HG03139 (cell line): ENCODE data around the gene AKR1C2.
"Not testable (repeated sequence)": the region's sequence is repeated elsewhere in the genome, so short reads cannot be mapped to it uniquely, and the experiment has no call there.

Experiments used
- ATAC-seq: cut with Tn5 transposase; IDR thresholded peaks from one replicate; pipeline ENCODE4 v1.9.1; 2021; ENCODE audit not compliant: unreplicated experiment

AKR1C2 gene

DNA sequence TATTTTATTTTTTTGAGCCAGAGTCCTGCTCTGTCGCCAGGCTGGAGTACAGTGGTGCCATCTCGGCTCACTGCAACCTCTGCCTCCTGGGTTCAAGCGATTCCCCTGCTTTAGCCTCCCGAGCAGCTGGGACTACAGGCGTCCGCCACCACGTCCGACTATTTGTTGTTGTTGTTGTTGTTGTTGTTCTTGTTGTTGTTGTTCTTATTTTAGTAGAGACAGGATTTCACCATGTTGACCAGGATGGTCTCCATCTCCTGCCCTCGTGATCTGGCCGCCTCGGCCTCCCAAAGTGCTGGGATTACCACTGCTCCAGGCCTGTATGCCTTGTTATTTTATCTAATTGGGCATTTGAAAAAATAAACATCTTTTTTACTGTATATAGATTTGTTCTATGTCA, 42.1 kb downstream of the AKR1C2 start:
- not testable (repeated sequence) for ATAC-seq

DNA sequence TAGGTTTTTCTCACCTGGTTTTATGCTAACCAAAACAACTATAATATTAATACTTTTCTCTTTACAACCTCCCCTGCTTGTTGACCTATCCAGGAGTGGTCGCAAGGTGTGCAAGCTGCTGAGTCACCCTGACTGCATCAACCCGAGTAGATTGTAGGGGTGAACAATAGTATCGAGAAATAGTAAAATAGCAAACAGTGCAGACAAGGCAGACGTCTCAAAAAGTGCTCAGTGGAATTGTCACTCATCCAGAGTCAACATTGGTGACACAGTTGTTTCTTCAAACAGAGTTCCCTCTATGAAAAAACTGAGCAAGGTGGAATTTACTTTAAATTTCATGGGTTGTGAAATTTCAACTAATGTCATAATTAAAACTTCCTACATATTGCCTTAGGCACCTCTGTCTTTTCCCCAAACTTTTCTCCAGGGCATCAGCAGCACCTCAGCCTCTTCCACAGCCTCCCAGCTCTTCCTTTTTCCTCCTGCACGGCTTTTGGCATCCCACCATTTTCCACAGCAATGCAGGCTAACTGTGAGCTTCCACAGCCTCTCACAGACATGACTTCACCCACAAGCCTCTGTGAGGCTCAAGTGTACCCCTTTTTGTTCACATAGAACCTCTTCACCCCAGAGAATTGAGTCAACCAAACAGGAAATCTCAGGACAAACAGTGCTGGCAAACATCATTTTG, 46.6 kb downstream of the AKR1C2 start:
- not testable (repeated sequence) for ATAC-seq

DNA sequence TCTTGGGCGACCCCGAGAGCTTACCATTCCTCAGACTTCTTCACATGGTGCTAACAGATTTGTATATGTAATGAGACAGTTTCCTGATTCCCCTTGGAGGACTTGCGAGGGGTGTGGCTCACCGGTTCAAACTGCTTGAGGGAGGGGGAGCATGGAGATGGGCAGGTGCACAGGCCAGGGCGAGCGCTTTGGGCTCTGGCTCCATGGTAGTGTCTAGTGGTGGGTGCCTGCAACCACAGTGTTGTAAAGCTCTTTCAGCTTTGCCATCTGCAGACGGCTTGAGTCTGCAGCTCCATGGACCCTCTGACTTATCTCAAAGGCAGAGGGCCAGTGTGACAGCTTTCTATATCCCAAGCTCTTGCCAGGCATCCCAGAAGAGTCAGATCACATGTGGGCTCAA, 47.6 kb downstream of the AKR1C2 start:
- not testable (repeated sequence) for ATAC-seq

DNA sequence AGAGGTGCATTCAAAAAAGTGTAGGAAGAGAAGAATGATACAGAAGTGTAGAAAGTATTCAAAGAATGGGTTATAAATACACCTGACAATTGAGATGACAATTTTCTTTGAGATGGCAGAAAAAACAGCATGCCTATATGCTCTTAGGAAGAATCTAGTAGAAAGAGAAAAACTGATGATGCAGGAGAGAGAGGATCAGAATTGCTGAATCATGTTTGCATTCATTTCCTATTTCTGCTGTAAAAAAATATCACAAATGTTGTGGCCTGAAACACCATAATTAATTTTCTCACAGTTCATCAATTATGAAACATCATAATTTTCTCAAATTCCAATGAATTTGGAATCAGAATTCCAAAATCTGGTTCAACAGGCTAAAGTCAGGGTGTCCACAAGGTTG, 50.3 kb downstream of the AKR1C2 start:
- no peak for ATAC-seq

DNA sequence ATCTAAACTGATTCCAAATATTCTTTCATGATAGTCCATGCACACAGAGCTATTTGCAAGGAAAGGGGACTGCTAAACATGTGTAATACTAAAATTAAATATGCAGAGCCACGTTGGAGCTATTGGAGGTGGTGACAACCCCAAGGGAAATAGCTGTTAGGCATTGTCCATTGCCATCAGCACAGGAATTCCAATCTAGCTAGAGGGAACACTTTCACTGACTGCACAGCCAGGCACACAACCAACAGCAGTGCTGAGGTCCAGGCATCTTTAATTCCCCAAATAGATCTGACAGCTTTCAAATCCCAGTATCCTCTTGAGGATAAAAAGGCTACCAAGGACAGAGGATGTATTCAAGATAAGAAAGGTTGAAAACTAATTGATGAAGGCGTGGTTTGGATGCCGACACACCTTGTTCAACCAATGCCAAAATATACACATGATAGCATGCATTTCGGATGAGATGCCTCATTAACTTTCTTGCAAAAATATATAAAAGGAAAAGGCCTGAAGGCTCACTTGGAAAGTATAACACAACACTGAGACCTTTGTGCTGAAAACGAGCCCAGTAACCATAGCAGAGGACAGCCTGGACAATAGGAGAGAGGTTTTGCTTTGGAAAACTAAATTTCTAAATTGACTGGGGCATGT, 52.0 kb downstream of the AKR1C2 start:
- not testable (repeated sequence) for ATAC-seq

DNA sequence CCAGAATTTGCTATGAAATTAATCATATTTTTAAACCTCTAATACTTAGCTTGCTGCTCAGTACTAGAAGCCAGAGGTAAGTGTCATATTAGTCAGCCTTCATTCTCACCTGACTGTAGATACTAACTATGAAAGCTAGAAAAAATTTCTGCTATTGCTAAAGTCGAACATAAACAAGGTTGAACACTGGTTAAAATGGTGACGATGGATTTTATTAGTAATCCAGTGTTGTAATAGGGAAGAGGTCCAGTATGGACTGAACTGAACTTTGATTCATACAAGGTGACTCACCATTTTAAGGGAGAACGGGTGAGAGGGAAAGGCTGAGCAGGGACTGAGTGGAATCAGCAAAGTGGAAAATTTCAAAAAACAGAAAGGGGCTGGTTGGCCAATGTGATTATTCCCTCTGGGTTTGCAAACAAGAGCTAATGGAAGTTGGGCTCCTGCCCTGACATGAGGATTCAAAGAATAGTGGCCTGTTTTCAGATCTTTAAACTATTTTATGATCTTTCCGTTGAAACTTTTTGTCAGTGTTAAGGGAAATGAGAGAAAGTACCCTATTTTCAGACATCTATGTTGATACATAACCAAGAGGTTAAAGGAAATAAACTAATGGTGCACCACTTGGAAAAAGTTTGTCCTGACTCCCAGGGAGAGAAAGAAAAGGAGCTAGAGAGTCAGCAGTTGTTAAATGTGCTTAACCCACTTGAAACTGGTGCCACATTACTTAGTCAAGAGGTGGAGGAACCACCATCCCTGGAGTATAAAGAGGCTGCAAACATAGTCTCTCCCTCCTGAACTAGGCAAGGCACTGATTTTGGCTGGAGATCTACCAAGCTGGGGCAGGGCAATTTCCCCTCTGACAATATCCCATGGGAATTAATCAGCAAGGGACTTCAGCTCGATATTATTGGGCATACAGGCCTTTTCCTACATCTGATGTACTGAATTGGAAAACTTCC, 55.7 kb downstream of the AKR1C2 start:
- no peak for ATAC-seq

DNA sequence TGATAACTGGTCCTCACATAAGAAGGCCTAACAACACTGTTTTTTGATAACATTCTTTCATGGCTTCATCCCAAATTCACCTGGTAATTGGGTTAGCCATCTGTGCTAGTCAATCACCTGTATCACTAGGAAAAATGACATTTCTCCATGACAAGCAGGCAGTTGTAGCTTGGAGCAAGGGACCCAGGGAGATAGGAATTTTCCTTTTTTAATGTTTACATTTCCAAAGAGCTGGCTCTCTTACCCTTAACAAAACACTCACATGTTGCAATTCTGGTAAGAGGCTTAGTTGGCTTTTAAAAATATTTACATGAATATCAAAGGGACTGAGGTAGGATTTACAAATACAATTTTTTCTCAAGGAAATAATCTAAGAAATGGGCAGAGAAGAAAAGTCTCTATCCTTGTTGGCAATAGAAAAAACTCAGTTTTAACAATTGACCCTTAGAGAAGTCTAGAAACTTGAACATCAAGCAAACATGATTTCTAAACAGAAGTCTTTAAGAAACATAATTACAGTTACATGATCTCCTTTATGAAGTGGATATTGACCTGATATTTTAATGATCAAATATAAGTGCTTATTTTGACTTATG, 56.5 kb downstream of the AKR1C2 start:
- no peak for ATAC-seq

DNA sequence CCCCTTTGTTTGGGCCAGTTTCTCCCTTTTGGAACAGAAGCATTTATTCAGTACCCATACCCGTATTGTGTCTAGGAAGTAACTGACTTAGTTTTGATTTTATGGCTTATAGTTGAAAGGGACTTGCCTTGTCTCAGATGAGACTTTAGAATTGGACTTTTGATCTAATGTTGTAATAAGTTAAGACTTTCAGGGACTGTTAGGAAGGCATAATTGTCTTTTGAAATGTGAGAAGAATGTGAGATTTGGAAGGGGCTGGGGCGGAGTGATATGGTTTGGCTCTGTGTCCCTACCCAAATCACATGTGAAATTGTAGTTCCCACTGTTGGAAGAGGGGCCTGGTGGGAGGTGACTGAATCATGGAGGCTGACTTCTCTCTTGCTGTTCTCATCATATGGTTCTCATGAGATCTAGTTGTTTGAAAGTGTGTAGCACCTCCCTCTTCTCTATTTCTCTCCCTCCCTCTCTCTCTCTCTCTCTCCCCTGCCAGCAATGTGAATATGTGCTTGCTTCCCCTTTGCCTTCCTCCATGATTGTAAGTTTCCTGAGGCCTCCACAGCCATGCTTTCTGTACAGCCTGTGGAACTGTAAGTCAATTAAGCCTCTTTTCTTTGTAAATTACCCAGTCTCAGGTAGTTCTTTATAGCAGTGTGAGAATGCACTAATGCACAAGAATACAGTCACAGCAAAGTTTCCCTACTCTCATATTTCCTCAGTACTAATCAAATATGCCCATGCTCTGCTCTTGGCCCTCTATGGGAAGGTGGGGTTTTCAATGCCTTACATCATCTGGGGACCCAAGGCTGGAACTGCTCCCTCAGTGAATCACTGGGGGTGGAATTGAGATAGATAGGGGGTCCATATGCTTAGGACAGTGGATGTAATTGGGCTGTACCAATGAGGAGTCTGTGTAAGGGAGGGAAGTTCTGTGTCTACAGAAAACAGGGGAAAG, 57.6 kb downstream of the AKR1C2 start:
- no peak for ATAC-seq

DNA sequence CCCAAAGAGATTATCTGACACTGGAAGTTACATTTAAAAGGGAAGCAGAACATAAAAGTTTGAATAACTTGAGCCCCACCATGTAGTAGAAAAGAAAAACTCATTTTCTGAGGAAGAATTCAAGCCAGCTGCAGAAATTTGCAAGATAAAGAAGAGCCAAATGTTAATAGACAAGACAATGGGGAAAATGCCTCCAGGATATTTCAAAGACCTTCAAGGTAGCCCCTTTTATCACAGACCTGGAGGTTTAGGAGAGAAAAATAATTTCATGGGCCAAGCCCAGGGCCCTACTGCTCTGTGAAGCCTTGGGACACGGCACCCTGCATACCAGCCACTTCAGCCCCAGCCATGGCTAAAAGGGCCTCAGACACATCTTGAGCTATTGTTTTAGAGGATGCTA, 58.8 kb downstream of the AKR1C2 start:
- no peak for ATAC-seq

DNA sequence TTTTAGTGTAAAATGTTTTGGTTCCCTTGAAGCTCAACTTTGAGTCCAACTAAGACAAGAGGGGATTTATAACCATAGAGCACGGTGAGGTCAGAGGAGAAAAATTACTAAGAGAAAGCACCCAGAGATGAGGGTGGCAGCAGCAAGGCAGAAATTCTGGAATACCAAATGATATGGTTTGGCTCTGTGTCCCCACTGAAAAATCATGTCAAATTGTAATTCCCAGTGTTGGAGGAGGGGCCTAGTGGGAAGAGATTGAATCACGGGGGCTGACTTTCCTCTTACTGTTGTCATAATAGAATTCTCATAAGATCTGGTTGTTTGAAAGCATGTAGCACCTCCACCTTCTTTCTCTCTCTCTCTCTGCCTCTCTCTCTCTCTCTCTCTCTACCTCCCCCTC, 59.8 kb downstream of the AKR1C2 start:
- no peak for ATAC-seq

DNA sequence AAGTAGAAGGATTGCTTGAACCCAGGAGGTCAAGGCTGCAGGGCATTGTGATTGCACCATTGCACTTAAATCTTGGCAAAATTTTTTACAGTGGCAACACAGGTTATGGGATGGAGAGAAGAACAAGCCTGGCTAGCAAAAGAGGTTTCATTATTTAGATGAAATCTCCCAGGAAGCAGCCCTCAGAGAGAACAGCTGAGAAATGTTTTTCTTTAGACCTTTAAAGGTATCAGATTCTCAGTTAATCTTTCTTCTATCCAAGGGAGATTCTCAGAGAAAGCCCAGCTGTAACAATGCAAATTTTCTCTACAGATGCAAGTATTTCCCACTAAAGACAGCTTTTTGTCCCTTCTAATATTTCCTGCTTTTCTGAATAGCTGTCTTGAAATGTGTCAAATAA, 60.2 kb downstream of the AKR1C2 start:
- ATAC-seq: not testable (repeated sequence)

DNA sequence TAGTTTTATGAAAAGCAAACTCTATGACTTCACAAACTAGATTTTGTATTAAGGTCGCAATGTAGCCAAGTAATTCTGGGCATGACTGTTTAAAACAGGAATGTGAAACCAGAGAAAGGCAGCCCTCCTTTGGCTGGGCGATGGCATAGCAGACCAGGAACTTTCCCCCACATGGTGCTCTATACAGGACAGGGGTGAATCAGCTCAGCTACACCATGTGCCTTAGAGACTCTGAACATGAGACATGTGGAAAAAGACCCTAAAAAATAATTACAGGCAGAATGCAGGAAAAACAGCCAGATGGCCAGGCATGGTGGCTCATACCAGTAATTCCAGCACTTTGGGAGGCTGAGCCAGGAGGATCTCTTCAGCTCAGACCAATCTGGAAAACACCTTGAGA, 60.7 kb downstream of the AKR1C2 start:
- not testable (repeated sequence) for ATAC-seq

DNA sequence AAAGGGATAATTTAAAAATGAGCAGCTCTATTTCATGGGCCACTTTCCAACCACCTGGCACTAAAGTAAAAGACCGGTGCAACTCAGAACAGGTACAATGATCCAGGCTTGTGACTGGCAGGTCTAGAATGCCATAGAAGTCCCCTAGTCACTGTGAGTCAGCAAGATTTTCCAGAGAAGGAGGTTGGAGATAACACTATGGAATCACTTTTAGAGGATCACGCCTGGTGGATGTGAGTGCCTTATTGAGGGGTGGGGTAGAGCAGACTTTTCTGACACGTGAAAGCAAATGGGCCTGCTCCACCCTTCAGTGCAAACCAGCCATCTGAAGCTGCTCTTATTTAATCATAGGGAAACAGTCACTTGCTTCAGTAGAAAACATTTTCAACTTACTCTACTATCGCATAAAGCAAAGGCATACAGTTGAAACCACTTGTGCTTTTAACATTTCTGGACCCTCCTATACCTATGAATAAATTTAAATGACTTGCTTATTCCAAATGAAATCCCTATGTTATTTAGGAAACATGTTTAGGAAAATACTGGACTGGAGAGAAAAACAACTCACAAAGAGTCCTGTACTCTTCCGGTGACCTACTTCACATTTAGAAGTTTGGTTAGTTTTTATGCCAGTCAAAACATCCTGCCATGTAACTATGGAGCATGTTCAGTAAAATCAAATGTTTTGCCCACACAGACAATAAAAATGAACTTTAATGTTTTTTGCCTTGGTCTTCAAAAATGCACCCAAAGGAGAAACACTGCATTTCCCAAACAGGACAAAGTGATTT, 61.9 kb downstream of the AKR1C2 start:
- no peak for ATAC-seq

DNA sequence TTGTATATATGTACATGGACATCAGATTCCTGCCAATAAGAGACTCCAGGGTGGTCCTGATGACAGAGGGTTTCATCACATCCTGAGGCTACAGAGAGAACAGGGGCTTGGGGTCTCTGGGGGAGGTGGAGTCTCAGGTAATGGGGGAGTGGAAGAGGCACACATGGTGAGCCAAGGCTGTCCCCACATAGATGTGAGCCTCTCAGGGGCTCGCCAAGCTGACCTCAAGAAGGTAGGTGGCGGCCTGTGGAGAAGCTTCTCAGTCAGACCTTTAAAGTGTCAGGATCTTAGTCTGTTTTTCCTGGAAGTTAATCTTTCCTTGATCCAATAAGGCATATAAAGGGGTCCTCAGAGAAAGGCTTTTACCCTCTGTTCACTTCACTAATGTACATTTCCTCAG, 62.7 kb downstream of the AKR1C2 start:
- not testable (repeated sequence) for ATAC-seq

DNA sequence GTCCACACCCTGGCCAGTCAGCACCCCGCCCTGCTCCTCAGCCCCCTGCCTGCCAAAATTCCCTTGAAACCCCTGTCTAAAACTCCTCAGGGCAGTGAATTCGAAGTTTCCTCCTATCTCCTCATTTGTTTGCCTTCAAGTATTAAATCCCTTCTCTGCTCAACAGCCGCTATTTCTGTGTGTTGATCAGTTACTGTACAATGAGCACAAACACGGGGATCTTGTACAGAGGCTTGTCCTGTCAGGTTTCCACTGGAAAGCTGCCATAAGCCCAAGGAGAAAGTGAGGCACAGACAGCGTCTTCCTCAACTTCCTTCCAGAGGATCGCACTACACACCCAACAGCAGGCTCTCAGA, 63.6 kb downstream of the AKR1C2 start:
- not testable (repeated sequence) for ATAC-seq

DNA sequence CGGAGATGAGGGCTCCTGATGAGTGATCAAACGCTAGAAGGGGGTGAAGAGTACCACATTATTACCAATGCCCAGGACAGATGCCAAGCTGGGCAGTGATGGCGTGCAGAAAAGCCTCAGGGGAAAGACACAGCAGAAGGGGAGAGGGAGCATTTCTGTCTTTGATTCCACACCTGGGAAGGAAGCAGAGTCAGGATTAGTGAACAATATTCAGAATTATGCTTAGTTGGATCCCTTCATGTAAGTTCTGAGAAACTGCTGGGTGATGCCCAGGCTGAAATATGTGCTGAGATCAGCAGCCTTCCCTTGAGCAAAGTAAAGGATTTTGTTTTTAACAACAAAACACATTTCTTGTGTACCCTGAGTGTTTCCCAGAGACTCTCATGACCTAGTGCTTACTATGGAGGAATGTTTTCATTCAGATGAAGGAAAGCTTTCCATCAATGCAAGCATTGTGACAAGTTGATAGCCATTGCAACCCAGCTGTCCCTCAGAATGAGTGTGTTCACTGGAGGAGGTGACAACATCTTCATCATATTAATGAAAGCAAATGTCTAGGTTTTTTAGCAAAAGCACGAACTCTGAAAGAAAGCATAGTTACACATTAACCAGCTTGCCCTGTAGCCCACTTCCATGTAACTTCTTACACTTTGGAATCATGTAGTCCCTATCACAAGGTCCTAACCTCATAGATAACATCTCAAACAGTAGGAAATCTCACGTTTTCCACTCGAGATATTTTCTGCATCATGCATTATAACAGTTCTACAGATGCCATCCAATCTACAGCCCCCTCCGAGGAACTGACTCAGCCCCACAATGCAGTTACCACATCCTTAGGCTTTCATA, 64.2 kb downstream of the AKR1C2 start:
- ATAC-seq: no peak
